ENCODE results near the gene ATG4C.

DNA sequence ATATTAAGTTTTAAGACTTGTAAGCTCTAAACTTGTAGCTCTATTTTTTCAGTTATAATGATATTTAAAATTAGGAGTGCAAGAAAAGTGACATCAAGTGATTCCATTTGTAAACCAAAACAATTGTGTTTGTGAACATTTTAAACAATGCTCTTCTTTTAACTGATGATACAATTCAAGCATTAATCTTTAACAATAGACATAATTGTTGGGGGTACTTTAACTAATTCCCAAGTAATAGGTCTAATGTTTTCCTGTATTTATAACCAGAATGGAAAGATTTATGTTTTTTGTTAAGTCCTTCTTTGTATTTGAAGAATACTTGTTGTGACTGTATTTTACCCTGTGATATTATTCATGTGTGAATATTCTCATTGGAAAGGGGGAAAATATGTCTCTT is 6.8 kb downstream of the ATG4C start:
- TF ChIP-seq POLR2AphosphoS5 (IDR thresholded peaks at IDR 0.05; ENCODE audit: borderline replicate concordance, low read depth, low read length): no peak
- TF ChIP-seq EZH2 (IDR thresholded peaks at IDR 0.05): no peak
- no peak for TF ChIP-seq FOXP2 (optimal IDR thresholded peaks at IDR 0.05; ENCODE audit: control extremely low read depth, extremely low read length, insufficient read depth)

All from SK-N-MC (cell line).